Subcutaneous abdominal adipose tissue (tissue), 5 donors: ENCODE measurements around the gene LRRC27.

ENCODE experiments used
- H3K27ac ChIP-seq: one replicate; pipeline ENCODE4 v1.7.0; 2013; ENCODE audit warnings: low read depth, mild to moderate bottlenecking, inconsistent platforms, low read length, moderate library complexity
- H3K27me3 ChIP-seq, 5 donors: one replicate each; pipeline ENCODE4 v1.7.0; 2013; ENCODE audit warnings: low read length in 5 of 5, inconsistent platforms in 1 of 5; ENCODE audit not compliant: control insufficient read depth in 5 of 5, insufficient read depth in 4 of 5
- H3K36me3 ChIP-seq, 5 donors: one replicate each; pipeline ENCODE4 v1.7.0; 2013; ENCODE audit warnings: low read length in 5 of 5; ENCODE audit not compliant: control insufficient read depth in 5 of 5, insufficient read depth in 5 of 5
- H3K4me1 ChIP-seq, 5 donors: one replicate each; pipeline ENCODE4 v1.7.0; 2013; ENCODE audit warnings: low read length in 5 of 5, mild to moderate bottlenecking in 3 of 5, moderate library complexity in 1 of 5; ENCODE audit not compliant: control insufficient read depth in 5 of 5, insufficient read depth in 5 of 5
- H3K4me3 ChIP-seq, 5 donors: one replicate each; pipeline ENCODE4 v1.7.0; 2013; ENCODE audit warnings: low read length in 5 of 5, low read depth in 1 of 5
- H3K9ac ChIP-seq, 5 donors: one replicate each; pipeline ENCODE4 v1.7.0; 2013; ENCODE audit warnings: low read length in 5 of 5, mild to moderate bottlenecking in 4 of 5, moderate library complexity in 3 of 5
- H3K9me3 ChIP-seq, 5 donors: one replicate each; pipeline ENCODE4 v1.7.0; 2013; ENCODE audit warnings: low read length in 5 of 5; ENCODE audit not compliant: control insufficient read depth in 5 of 5
- donor health status: healthy.
- donor health status: healthy.
- donor health status: healthy.
- donor health status: healthy.
- donor health status: healthy.

The LRRC27 gene

DNA sequence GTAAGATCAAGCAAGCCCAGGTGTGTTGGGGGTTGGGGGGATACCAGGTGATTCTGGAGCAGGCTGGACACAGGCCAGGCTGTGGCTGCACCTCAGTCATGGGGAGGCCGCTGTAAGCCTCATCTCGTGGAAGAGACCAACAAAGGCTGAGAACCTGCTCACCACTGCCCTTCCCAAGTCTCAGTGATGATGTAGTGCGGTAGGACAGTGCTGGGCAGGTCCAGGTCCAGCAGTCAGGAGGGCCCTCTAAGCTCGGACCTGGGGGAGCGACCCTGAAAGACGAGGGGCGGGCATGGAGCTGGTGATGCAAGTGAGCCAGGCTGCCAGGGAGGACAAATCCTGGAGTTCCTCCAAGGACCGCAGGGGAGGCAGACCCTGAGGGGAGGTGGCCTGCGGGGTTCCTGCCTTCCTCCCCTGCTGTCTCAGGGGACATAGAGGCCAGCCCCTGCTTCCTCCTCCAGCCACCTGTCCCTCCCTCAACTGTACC lies 61.7 kb downstream of the LRRC27 start:
- Histone ChIP-seq H3K36me3 (no peaks in the 10 kb centered on the region), H3K4me1 (peaks cover 4 to 59% (median 49%) of the 10 kb centered on the region in 5 donors), H3K4me3 (no peak overlapping the region), H3K27me3 (no peaks in the 10 kb centered on the region), H3K27ac (peak overlapping the region; percentile 92), H3K9ac (peak overlapping the region in 1 of 5 donors; percentile 21), H3K9me3 (no peaks in the 10 kb centered on the region)

DNA sequence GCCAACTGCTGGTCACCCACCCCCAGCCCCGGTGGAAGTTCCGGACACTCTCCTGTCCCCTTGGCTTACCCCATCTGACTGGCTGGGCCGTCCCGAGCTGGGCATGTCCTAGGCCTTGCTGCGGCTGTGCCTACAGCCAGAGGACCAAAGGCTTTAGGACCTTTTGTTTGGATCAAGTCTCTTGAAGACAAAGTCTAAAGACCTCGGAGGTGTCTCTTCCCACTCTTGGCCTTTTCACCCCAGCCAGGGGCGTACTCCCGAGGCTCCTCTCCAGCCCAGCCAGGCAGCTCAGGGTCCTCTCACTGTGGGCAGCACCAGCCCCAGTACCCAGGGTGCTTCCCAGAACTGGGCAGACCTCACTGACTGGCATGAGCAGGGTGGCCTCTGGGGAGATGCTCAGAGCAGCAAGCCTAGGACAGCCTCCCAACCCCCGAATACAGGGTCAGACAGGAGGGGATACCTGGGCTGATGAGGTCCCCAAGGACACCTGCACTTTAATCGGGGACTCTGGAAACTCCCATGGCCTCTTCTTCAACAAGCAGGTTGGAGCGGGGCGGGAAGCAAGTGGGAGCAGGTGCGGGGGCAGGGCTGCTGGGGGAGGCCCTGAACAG lies 62.3 kb downstream of the LRRC27 start:
- H3K27me3 ChIP-seq: no peaks in the 10 kb centered on the region
- peak overlapping the region in 1 of 5 donors; percentile 81 for H3K9ac ChIP-seq
- H3K27ac ChIP-seq: peak overlapping the region; percentile 92
- H3K9me3 ChIP-seq: no peaks in the 10 kb centered on the region
- H3K36me3 ChIP-seq: no peaks in the 10 kb centered on the region
- no peak overlapping the region for H3K4me3 ChIP-seq
- peaks cover 4 to 60% (median 49%) of the 10 kb centered on the region in 5 donors for H3K4me1 ChIP-seq

DNA sequence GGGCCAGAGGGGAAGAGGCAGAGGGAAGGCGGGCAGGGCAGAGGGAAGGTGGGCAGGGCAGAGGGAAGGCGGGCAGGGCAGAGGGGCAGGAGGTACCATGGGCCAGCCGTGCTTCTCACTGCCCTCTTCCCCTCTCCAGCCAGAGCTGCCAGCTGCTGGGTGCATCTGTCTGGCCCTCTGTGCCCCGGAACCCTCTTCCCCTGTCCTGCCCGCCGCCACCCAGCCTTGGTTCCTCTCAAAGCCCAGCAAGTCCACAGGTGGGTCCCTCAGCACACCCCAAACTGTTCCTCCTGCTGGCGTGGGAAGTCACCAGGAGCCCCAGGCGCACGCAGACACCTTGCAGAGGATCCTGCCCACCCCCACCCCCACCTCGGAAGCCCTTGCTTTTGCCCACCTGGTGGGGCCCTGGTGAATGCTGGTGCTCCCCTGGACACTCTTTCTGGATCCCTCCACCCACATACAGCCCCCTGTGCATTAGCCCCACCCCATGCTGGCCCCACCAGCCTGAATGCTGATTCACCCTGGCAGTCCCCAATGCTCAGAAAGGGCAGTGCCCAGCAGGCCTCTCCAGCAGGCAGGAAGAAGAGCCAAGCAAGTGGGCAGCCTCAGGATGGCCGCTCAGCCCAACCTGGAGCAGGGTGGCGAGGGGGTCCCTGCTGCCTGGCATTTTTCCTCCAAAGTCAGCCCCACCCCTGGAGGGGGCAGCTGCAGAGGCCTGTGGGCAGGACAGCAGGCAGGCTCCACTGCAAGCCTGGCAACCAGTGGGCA lies 63.1 kb downstream of the LRRC27 start:
- Histone ChIP-seq H3K4me1 (peaks cover 4 to 60% (median 49%) of the 10 kb centered on the region in 5 donors), H3K27me3 (no peaks in the 10 kb centered on the region), H3K36me3 (no peaks in the 10 kb centered on the region), H3K4me3 (peak overlapping the region in 4 of 5 donors; percentile 49 to 64 (median 52)), H3K9ac (peak overlapping the region in 4 of 5 donors; percentile 53 to 85 (median 76)), H3K9me3 (no peaks in the 10 kb centered on the region), H3K27ac (peak overlapping the region; percentile 92)

DNA sequence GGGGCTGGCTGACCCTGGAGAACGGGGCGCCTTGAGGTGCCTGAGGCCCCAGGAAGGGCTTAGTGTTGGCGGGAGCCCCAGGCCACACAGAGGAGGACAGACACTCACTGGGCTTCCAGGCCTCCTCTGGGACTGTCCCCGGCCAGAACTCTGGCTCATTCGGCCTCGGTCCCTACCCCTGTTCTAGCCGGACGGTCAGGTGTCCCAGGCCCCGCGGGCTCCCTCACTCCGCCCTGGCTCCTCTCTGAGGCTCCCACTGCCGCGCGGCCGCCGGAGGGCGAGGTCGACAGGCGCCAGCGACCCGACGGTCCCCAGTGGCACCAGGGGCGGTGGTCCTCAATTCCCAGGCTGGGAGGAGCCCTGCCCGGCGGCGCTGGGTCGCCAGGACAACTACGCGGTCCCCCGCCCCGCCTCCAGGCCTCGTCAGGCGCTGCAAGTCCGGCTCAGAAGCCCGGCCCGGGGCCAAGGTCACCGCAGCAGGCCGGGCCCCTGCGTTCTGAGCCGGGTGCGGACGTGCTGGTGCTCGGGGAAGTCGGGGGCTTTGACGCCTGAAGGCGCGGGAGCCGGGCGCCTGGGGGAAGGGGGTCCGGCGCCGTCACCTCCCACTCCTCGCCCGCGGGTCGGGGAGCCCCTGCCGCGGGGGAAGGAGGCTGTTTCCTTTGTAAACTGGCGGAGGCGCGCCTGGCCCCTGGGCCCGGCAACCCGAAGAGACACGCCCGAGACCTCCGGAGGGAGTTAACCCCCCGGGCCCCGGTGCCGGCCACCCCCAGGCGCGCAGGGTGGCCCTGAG lies 63.9 kb downstream of the LRRC27 start:
- Histone ChIP-seq H3K27ac (peak overlapping the region; percentile 92), H3K36me3 (no peaks in the 10 kb centered on the region), H3K4me1 (peaks cover 4 to 61% (median 51%) of the 10 kb centered on the region in 5 donors), H3K27me3 (no peaks in the 10 kb centered on the region), H3K4me3 (peak overlapping the region in 4 of 5 donors; percentile 49 to 64 (median 52)), H3K9ac (peak overlapping the region in 4 of 5 donors; percentile 53 to 85 (median 76)), H3K9me3 (no peaks in the 10 kb centered on the region)

DNA sequence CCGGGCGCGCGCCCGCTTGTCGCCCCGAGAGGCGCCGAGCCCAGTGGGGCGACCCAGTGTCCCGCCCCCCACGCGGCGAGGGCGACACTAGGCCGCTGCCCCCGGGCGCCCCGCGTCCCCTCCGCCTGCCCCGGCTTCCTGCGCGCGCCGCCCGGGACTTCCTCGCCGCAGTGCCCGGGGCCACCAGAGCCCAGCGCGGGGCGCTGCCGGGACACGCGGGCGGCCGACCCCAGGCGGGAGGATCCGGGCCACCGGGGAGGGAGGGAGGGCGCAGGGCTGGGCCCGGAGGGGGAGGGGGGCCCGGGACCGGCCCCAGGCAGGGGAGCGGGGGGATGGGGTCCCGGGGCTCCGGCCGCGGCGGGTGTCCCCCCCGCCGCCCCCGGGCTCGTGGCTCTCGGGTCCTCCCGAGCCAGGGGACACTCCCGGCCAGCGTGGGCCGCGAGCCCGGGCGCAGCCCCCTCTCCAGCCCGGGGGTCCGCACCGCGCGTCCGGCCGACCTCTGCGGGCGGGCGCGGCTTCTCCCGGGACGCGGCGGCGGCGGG lies 64.6 kb downstream of the LRRC27 start:
- peaks cover 4 to 68% (median 58%) of the 10 kb centered on the region in 5 donors for H3K4me1 ChIP-seq
- peak overlapping the region in 4 of 5 donors; percentile 49 to 64 (median 52) for H3K4me3 ChIP-seq
- peak overlapping the region in 2 of 5 donors; percentile 70 to 85 for H3K9ac ChIP-seq
- no peaks in the 10 kb centered on the region for H3K9me3 ChIP-seq
- peak overlapping the region; percentile 92 for H3K27ac ChIP-seq
- H3K36me3 ChIP-seq: no peaks in the 10 kb centered on the region
- no peaks in the 10 kb centered on the region for H3K27me3 ChIP-seq

DNA sequence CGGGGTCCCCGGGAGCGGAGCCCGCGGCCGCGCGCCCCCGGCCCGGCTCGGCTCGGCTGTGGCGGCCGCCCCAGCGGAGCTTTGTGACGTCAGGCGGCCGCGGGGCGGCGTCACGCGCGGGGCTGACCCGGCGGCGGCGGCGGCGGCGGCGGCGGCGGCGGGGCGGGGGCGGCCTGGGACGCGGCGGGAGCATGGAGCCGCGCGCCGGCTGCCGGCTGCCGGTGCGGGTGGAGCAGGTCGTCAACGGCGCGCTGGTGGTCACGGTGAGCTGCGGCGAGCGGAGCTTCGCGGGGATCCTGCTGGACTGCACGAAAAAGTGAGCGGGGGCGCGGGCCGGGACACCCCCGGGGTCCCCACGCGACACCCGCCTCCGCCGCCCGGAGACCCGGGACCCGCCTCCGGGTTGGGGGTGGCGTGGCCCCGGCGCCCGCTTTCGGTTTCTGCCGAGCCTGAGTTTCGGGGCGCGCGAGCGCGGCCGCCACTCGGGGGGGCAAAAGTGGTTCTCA lies 65.1 kb downstream of the LRRC27 start, which contains the start of gene PWWP2B:
TSS of gene PWWP2B (plus strand) at position 165 of the 506 bp plus-strand sequence. CDS start at position 192, 27 bp downstream.
- no peaks in the 10 kb centered on the region for H3K36me3 ChIP-seq
- peak within 1 kb of the TSS; percentile 92 for H3K27ac ChIP-seq
- H3K9me3 ChIP-seq: no peaks in the 10 kb centered on the region
- H3K9ac ChIP-seq: peak within 1 kb of the TSS in 4 of 5 donors; percentile 70 to 85 (median 76)
- peaks cover 4 to 73% (median 62%) of the 10 kb centered on the region in 5 donors for H3K4me1 ChIP-seq
- H3K27me3 ChIP-seq: no peaks in the 10 kb centered on the region
- peak within 1 kb of the TSS; percentile 59 to 77 (median 68) for H3K4me3 ChIP-seq

DNA sequence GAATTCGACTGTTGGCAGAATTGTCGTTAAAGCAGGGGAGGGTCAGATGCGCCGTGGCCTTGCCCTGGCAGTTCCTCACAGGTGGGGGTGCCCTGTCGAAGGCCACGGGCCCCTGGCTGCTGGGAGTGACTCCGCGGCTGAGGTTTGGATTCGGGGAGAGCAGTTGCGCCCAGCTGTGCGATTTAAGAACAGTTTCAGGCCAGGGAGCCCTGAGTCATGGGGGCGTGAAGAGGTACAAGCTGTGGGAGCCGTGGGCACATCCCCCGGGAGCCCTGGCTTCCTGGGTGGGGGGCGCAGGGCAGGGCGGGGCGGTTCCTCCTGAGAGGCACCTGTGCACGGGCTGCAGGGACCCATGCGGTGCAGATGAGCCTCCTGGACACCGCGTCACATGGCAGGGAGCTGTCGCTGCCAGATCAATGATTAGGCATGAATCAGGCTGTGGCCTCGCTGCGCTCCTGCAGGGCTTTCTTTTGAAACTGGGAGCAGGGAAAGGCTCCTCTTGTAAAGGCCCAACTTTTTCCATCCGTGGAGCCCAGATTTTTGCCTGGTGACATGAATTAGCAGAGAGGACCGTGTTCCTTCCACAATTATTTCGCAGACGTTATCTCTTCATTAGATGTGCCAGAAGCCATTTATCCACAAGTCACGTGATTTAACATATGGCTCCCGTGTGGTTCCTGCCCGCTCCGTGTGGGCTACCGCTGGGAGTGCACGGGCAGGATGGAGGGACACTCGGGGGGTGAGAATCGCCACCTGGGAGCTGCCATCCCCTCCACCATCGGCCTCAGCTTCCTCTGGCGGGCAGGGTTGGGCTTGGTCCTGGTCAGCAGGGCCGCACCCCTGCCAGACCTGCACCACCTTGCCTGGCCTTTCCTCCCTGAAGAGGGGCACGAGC lies 65.9 kb downstream of the LRRC27 start:
- Histone ChIP-seq H3K27ac (peak overlapping the region; percentile 70), H3K9ac (peak overlapping the region in 4 of 5 donors; percentile 41 to 82 (median 62)), H3K36me3 (no peaks in the 10 kb centered on the region), H3K9me3 (no peaks in the 10 kb centered on the region), H3K4me1 (peaks cover 4 to 75% (median 62%) of the 10 kb centered on the region in 5 donors), H3K27me3 (no peaks in the 10 kb centered on the region), H3K4me3 (peak overlapping the region; percentile 59 to 77 (median 68))

DNA sequence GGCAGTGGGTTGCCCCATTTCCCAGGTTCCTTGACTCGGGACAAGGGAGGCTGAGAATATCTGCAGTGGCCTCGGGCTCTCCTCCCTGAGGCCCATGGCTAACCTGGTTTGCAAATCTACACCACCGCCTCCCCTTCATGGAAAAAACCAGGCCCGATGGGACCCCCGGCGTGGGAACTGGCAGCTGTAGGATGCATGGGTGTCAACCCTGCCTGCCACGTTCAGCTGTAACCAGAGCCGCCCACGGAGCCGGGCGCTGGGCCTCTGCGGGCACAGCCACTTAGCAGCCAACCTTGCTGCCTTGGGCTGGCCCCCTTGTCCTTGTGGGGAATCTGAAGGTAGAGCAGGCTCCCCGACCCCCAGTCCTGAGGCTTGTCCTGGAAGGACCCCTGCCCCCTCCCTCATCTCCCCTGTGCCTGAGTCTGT lies 66.6 kb downstream of the LRRC27 start:
- H3K36me3 ChIP-seq: no peaks in the 10 kb centered on the region
- peaks cover 4 to 75% (median 62%) of the 10 kb centered on the region in 5 donors for H3K4me1 ChIP-seq
- no peaks in the 10 kb centered on the region for H3K9me3 ChIP-seq
- H3K27ac ChIP-seq: peak overlapping the region; percentile 70
- no peaks in the 10 kb centered on the region for H3K27me3 ChIP-seq
- H3K9ac ChIP-seq: peak overlapping the region in 2 of 5 donors; percentile 53 to 82
- H3K4me3 ChIP-seq: peak overlapping the region in 3 of 5 donors; percentile 63 to 77 (median 76)
